Upper lobe of left lung (tissue), 6 donors: Measurements from ENCODE around the gene CARM1. TPM values are rescaled to one million over a fixed set of nuclear protein-coding genes. Genes with fewer than 3 reads are reported as not detected.
A peak's percentile ranks its signal among the peaks of the same experiment; 100 is the strongest.

Experiments used
- ATAC-seq, 2 donors: fragments of 200-7000 bp; cut with Tn5 transposase; one replicate each; pipeline ENCODE4 v1.9.1; 2022; ENCODE audit warnings: mild to moderate bottlenecking in 2 of 2, moderate library complexity in 2 of 2; ENCODE audit not compliant: low FRiP score in 2 of 2
- DNase-seq, 2 donors: peaks; one replicate each; pipeline ENCODE4 v3.0.0-alpha.2; 2019 to 2020
- H3K27ac ChIP-seq, 4 donors: fragments of 200-600 bp; sonication (generic); one replicate each; pipeline ENCODE4 v1.5.1; 2016 to 2019
- H3K27me3 ChIP-seq, 4 donors: fragments of 200-600 bp; sonication (generic); one replicate each; pipeline ENCODE4 v1.5.1; 2017 to 2019
- H3K36me3 ChIP-seq, 4 donors: fragments of 200-600 bp; sonication (generic); one replicate each; pipeline ENCODE4 v1.5.1; 2016 to 2019
- H3K4me1 ChIP-seq, 4 donors: fragments of 200-600 bp; sonication (generic); one replicate each; pipeline ENCODE4 v1.5.1; 2018 to 2019
- H3K4me3 ChIP-seq, 4 donors: fragments of 200-600 bp; sonication (generic); one replicate each; pipeline ENCODE4 v1.5.1; 2017 to 2019; ENCODE audit warnings: mild to moderate bottlenecking in 2 of 4, moderate library complexity in 1 of 4
- H3K9me3 ChIP-seq, 4 donors: fragments of 200-600 bp; sonication (generic); one replicate each; pipeline ENCODE4 v1.5.1; 2018 to 2019
- EP300 ChIP-seq, 4 donors: sonication (generic); formaldehyde crosslinking; IDR thresholded peaks; one replicate each; pipeline ENCODE4 v1.5.1; 2017; ENCODE audit warnings: antibody characterized with exemption in 4 of 4, control low read depth in 2 of 4
- POLR2A ChIP-seq, 4 donors: fragments of 450-650 bp; IDR thresholded peaks; one replicate each; pipeline ENCODE4 v1.5.1; 2016 to 2017; ENCODE audit warnings: antibody characterized with exemption in 4 of 4, mild to moderate bottlenecking in 2 of 4
- POLR2AphosphoS5 ChIP-seq, 2 donors: sonication (generic); formaldehyde crosslinking; IDR thresholded peaks; one replicate each; pipeline ENCODE4 v1.5.1; 2017; ENCODE audit warnings: antibody characterized with exemption in 2 of 2
- WGBS, 2 donors: methylation state at CpG; one replicate each; pipeline ENCODE4 v1.1.5; 2017 to 2018; 5-methylcytosine and 5-hydroxymethylcytosine counted together
- total RNA-seq, 6 donors: library from RNA; depleted of rRNA in 4 of 6; stranded (reverse); fragments of >200 nt in 4 of 6; gene quantifications; one replicate each; pipeline versions ENCODE4 v1.1.0 to v1.2.1, GENCODE V29; 2016 to 2021
- TF ChIP-seq, protein P1 (sequence below), 6 experiments: fragments of 450-650 bp in 4 of 6; fragments of 200-600 bp in 2 of 6; sonication (generic) in 2 of 6; IDR thresholded peaks; one replicate each; pipeline ENCODE4 v1.5.1; 2016 to 2019; ENCODE audit warnings: antibody characterized with exemption in 6 of 6
- donor health status: DM: no; HTN: no; CAD: no; lungs with moderate emphysema.
- donor health status: DM: no; HTN: yes; CAD: no; lungs with severe emphysema.

Gene CARM1
- total RNA-seq, 6 donors from 2014 or later = 19.0 to 30.6 (median 25.3) TPM

DNA sequence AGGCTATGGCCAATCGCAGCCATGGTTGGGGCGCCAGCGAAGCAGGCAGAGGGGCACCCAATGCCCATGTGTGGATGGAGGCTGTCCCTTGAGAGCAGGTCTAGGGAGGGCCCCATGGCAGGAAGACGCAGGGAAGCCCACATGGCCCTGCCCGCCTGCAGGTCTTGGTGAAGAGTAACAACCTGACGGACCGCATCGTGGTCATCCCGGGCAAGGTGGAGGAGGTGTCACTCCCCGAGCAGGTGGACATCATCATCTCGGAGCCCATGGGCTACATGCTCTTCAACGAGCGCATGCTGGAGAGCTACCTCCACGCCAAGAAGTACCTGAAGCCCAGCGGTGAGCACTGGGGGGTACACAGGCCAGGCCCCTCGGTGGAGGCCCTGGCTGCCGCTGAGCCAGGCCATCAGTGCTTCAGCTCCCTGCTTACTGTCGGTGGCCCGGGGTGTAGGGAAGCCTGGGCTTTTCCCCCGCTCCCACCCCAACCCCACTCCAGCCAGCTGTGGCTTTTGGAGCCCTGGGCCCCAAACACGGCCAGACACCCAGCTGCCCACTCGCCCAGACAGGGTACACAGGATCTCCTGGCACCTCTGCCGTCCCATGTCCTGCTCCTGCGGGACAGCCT lies 42.5 kb downstream of the CARM1 start:
- TF ChIP-seq POLR2AphosphoS5 (IDR thresholded peaks at IDR 0.05) (no peak), POLR2A (IDR thresholded peaks at IDR 0.05) (no peak), EP300 (IDR thresholded peaks at IDR 0.05) (no peak)
- TF ChIP-seq, protein P1, sequence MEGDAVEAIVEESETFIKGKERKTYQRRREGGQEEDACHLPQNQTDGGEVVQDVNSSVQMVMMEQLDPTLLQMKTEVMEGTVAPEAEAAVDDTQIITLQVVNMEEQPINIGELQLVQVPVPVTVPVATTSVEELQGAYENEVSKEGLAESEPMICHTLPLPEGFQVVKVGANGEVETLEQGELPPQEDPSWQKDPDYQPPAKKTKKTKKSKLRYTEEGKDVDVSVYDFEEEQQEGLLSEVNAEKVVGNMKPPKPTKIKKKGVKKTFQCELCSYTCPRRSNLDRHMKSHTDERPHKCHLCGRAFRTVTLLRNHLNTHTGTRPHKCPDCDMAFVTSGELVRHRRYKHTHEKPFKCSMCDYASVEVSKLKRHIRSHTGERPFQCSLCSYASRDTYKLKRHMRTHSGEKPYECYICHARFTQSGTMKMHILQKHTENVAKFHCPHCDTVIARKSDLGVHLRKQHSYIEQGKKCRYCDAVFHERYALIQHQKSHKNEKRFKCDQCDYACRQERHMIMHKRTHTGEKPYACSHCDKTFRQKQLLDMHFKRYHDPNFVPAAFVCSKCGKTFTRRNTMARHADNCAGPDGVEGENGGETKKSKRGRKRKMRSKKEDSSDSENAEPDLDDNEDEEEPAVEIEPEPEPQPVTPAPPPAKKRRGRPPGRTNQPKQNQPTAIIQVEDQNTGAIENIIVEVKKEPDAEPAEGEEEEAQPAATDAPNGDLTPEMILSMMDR (IDR thresholded peaks at IDR 0.05) = no peak
- H3K36me3 ChIP-seq = peaks cover 9 to 88% (median 52%) of the 10 kb centered on the region in 4 donors
- no peak overlapping the region for H3K4me3 ChIP-seq
- WGBS, 2 donors = 86 to 92% methylated on average over 9 to 17 of the region's 24 CpGs
- peaks cover 0 to 2% (median 0%) of the 10 kb centered on the region in 4 donors for H3K4me1 ChIP-seq
- DNase-seq (peak in 1 of 2 donors; percentile 67), ATAC-seq (no peak)
- no peaks in the 10 kb centered on the region for H3K27me3 ChIP-seq
- no peak overlapping the region for H3K27ac ChIP-seq
- H3K9me3 ChIP-seq = no peaks in the 10 kb centered on the region

DNA sequence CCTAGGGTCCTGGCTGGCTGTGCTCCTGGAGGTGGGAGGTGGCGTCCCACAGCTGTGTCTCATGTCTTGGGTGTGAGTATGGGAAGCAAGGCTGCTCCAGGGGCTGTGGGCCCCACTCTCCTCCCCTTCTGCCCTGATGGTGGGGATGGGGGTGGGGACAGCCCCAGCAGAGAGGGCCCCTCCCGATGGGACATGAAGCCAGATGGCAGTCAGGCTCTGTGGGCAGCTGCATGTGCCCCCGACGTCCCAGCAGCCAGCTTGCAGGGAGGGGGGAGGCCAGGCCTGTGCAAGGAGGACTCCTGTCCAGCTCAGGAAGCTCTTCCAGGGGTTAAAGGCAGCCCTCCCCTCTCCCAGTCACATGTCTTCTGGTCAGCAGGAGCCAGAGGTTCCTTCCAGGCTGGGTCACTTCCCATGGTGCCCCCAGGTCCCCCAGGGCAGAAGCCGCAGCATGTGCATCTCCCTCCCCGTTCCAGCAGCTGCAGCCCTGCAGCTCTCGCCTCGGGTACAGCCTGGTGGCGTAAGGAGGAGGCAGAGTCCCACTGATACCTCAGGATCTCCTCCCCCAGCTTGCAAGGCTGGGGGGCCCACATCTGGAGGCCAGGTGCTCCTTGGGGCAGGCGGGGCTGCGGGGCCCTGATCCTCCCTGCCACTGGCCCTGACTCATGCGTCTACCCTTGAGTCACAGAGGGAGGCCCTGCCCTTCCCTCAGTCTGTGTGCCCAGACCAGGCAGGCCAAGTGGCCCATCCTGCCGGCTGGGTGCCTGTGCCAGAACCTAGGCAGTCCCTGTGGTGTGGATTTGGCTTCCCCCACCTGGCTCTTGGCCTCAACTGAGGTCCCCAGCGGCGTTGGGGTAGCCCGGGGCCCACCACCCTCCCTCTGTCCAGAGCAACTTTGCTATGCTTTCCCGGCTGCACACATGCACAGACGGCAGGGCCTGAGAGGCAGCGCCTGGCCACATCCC lies 44.1 kb downstream of the CARM1 start:
- peaks cover 0 to 87% (median 52%) of the 10 kb centered on the region in 4 donors for H3K36me3 ChIP-seq
- no peak overlapping the region for H3K27ac ChIP-seq
- peak in 1 of 2 donors; percentile 76 for ATAC-seq
- no peaks in the 10 kb centered on the region for H3K27me3 ChIP-seq
- no peak overlapping the region for H3K4me3 ChIP-seq
- TF ChIP-seq POLR2A (IDR thresholded peaks at IDR 0.05) (no peak), POLR2AphosphoS5 (IDR thresholded peaks at IDR 0.05) (no peak), EP300 (IDR thresholded peaks at IDR 0.05) (no peak)
- TF ChIP-seq, protein P1 (IDR thresholded peaks at IDR 0.05) = no peak
- DNase-seq = peak in 1 of 2 donors; percentile 79
- 67 to 90% methylated on average over 2 to 16 of the region's 19 CpGs for WGBS, 2 donors
- H3K4me1 ChIP-seq = peaks cover 0 to 7% (median 0%) of the 10 kb centered on the region in 4 donors
- no peaks in the 10 kb centered on the region for H3K9me3 ChIP-seq

- Histone ChIP-seq H3K27me3 (no peaks in the 10 kb centered on the region), H3K4me1 (peaks cover 0 to 7% (median 0%) of the 10 kb centered on the region in 4 donors), H3K4me3 (no peak overlapping the region), H3K9me3 (no peaks in the 10 kb centered on the region), H3K27ac (no peak overlapping the region), H3K36me3 (peaks cover 2 to 88% (median 56%) of the 10 kb centered on the region in 4 donors)
- DNase-seq = peak in 1 of 2 donors; percentile 46
- TF ChIP-seq EP300 (IDR thresholded peaks at IDR 0.05) (no peak), POLR2A (IDR thresholded peaks at IDR 0.05) (no peak), POLR2AphosphoS5 (IDR thresholded peaks at IDR 0.05) (no peak)
- TF ChIP-seq, protein P1 (IDR thresholded peaks at IDR 0.05) = no peak
- 95 to 100% methylated on average over 3 to 6 of the region's 6 CpGs for WGBS, 2 donors
- ATAC-seq = no peak
Measured at GRCh38 chr19:10916602-10917001, 45.2 kb downstream of the CARM1 start.

DNA sequence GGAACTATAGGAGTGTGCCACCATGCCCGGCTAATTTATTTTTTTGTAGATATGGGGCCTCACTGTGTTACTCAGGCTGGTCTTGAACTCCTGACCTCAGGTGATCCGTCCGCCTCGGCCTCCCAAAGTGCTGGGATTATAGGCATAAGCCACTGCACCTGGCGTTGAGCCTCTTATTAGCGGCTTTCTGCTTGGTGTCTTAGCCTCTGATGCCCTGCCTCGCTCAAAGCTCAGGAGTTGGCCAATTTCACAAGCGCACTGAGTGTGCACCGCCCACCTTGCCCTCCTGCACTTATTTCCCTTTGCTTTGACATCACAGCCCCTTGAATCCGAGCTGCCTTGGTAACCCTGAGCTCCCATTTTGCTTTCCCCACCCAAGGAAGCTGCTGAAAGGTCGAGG lies 47.0 kb downstream of the CARM1 start:
- Histone ChIP-seq H3K9me3 (no peaks in the 10 kb centered on the region), H3K27me3 (no peaks in the 10 kb centered on the region), H3K36me3 (peaks cover 2 to 88% (median 57%) of the 10 kb centered on the region in 4 donors), H3K27ac (no peak overlapping the region), H3K4me3 (no peak overlapping the region), H3K4me1 (peaks cover 0 to 7% (median 0%) of the 10 kb centered on the region in 4 donors)
- no peak for TF ChIP-seq EP300 (IDR thresholded peaks at IDR 0.05)
- TF ChIP-seq, protein P1 (IDR thresholded peaks at IDR 0.05) = no peak
- no peak for TF ChIP-seq POLR2A (IDR thresholded peaks at IDR 0.05)
- TF ChIP-seq POLR2AphosphoS5 (IDR thresholded peaks at IDR 0.05) = no peak
- no peak for ATAC-seq
- no peak for DNase-seq
- WGBS, 2 donors = 92 to 95% methylated on average over 11 of the region's 11 CpGs
